ENCODE results near the gene RAI1.

Gene RAI1

GRCh38 chr17:17714879-17715278 is 33.6 kb downstream of the RAI1 start:
- ATAC-seq, result no peak
- TF ChIP-seq ZNF8 (CRISPR knock-in tag; IDR thresholded peaks at IDR 0.05), result no peak
- TF ChIP-seq ZNF565 (CRISPR knock-in tag; conservative IDR thresholded peaks at IDR 0.05; ENCODE audit: low read depth), result no peak
- TF ChIP-seq CREB5 (CRISPR knock-in tag; IDR thresholded peaks at IDR 0.05; ENCODE audit: low read depth), result no peak
- no peak for TF ChIP-seq TSHZ2 (CRISPR knock-in tag; IDR thresholded peaks at IDR 0.05)
- TF ChIP-seq POU6F1 (CRISPR knock-in tag; IDR thresholded peaks at IDR 0.05; ENCODE audit: borderline replicate concordance, low read depth), result no peak
- TF ChIP-seq ZNF70 (CRISPR knock-in tag; IDR thresholded peaks at IDR 0.05), result no peak
- no peak for TF ChIP-seq PPARA (CRISPR knock-in tag; IDR thresholded peaks at IDR 0.05; ENCODE audit: borderline replicate concordance)
- no peak for TF ChIP-seq ESRRG (CRISPR knock-in tag; IDR thresholded peaks at IDR 0.05)
- TF ChIP-seq CSRNP3 (CRISPR knock-in tag; IDR thresholded peaks at IDR 0.05), result no peak
- TF ChIP-seq RARB (CRISPR knock-in tag; IDR thresholded peaks at IDR 0.05), result no peak
- TF ChIP-seq BACH2 (CRISPR knock-in tag; IDR thresholded peaks at IDR 0.05; ENCODE audit: borderline replicate concordance), result no peak
- TF ChIP-seq SNAI2 (CRISPR knock-in tag; IDR thresholded peaks at IDR 0.05), result no peak
- no peak for TF ChIP-seq ZFP3 (CRISPR knock-in tag; IDR thresholded peaks at IDR 0.05)
- no peak for TF ChIP-seq TOX (CRISPR knock-in tag; IDR thresholded peaks at IDR 0.05; ENCODE audit: borderline replicate concordance)
- no peak for TF ChIP-seq GLIS3 (CRISPR knock-in tag; IDR thresholded peaks at IDR 0.05)
- TF ChIP-seq PATZ1 (CRISPR knock-in tag; IDR thresholded peaks at IDR 0.05; ENCODE audit: borderline replicate concordance), result no peak
- no peak for TF ChIP-seq TCF4 (CRISPR knock-in tag; IDR thresholded peaks at IDR 0.05; ENCODE audit: borderline replicate concordance)

DNA sequence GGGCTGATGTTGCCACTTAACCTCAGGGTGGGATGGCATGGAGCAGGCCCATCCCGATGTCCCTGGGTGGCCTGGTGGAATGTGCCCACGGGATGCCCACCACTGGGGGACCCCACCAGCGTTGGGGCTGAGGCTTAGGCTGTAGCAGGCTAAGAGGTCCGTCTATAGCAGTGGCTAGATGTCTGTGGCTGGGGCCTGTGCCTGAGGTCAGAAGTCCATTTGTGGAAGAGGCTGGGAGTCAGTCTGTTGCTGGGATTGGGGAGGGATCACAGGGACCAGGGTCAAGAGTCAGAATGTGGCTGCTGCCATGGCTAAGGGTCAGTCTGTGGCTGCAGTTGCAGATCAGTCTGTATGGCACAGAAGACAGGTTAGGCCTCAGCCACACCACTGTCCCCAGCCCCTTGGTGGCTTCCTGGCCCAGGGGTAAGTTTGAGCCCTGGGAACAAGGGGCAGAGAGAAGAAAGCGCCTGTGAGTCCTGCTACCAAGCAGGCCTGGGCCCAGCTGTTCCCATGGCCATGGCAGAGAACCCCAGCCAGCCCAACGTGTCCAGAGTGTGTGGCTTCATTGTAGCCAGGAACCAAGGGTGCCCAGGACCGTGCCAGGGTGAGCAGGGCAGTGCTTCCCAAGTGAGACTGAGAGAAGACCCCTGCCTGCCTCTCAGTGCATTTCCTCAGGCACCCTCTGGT is 35.7 kb downstream of the RAI1 start:
- ATAC-seq, result no peak
- TF ChIP-seq TSHZ2 (CRISPR knock-in tag; IDR thresholded peaks at IDR 0.05) (no peak), ISL1 (CRISPR knock-in tag; IDR thresholded peaks at IDR 0.05) (no peak), OSR1 (CRISPR knock-in tag; IDR thresholded peaks at IDR 0.05) (no peak), BACH2 (CRISPR knock-in tag; IDR thresholded peaks at IDR 0.05; ENCODE audit: borderline replicate concordance) (no peak), ARNTL (CRISPR knock-in tag; IDR thresholded peaks at IDR 0.05; ENCODE audit: borderline replicate concordance, low read depth) (no peak), SNAI2 (CRISPR knock-in tag; IDR thresholded peaks at IDR 0.05) (no peak), ZNF565 (CRISPR knock-in tag; conservative IDR thresholded peaks at IDR 0.05; ENCODE audit: low read depth) (no peak), TCF4 (CRISPR knock-in tag; IDR thresholded peaks at IDR 0.05; ENCODE audit: borderline replicate concordance) (no peak), ZC3H10 (CRISPR knock-in tag; IDR thresholded peaks at IDR 0.05) (no peak), GLIS3 (CRISPR knock-in tag; IDR thresholded peaks at IDR 0.05) (no peak), ESRRG (CRISPR knock-in tag; IDR thresholded peaks at IDR 0.05) (no peak), ZNF70 (CRISPR knock-in tag; IDR thresholded peaks at IDR 0.05) (no peak), CREB5 (CRISPR knock-in tag; IDR thresholded peaks at IDR 0.05; ENCODE audit: low read depth) (no peak), RARB (CRISPR knock-in tag; IDR thresholded peaks at IDR 0.05) (no peak), PPARA (CRISPR knock-in tag; IDR thresholded peaks at IDR 0.05; ENCODE audit: borderline replicate concordance) (no peak), TOX (CRISPR knock-in tag; IDR thresholded peaks at IDR 0.05; ENCODE audit: borderline replicate concordance) (no peak)

Data from SK-N-SH treated with all-trans-retinoic acid at 6 μM for 48 hours (cell line).